Tibial artery (tissue), 4 donors: Measurements from ENCODE around the gene PGK2.

Experiments
- DNase-seq, 2 donors: peaks; one replicate each; pipeline ENCODE4 v3.0.0-alpha.2; 2019
- H3K27ac ChIP-seq, 2 donors: fragments of 200-600 bp; sonication (generic) in 1 of 2; 1 replicate in 1 of 2; 2 replicates in 1 of 2; pipeline ENCODE4 v1.5.1; 2018 to 2019; ENCODE audit warnings: mild to moderate bottlenecking in 1 of 2
- H3K27me3 ChIP-seq, 2 donors: fragments of 200-600 bp; sonication (generic) in 1 of 2; one replicate each; pipeline versions ENCODE4 v1.5.1 to v1.6.0; 2016 to 2019
- H3K36me3 ChIP-seq, 3 donors: fragments of 200-600 bp; sonication (generic) in 2 of 3; one replicate each; pipeline ENCODE4 v1.5.1; 2016 to 2019; ENCODE audit warnings: mild to moderate bottlenecking in 2 of 3
- H3K4me1 ChIP-seq, 4 donors: fragments of 200-600 bp; sonication (generic) in 2 of 4; 1 replicate in 3 of 4; 2 replicates in 1 of 4; pipeline ENCODE4 v1.5.1; 2016 to 2019
- H3K4me3 ChIP-seq, 2 donors: fragments of 200-600 bp; sonication (generic) in 1 of 2; 1 replicate in 1 of 2; 2 replicates in 1 of 2; pipeline ENCODE4 v1.5.1; 2018 to 2019; ENCODE audit warnings: mild to moderate bottlenecking in 2 of 2
- H3K9me3 ChIP-seq, 3 donors: fragments of 200-600 bp; sonication (generic) in 1 of 3; one replicate each; pipeline ENCODE4 v1.5.1; 2016 to 2019
- CTCF ChIP-seq, 2 experiments: fragments of 200-600 bp in 1 of 2; fragments of 450-650 bp in 1 of 2; IDR thresholded peaks; one replicate each; pipeline ENCODE4 v1.5.1; 2017 to 2019; ENCODE audit warnings: antibody characterized with exemption in 2 of 2, mild to moderate bottlenecking in 1 of 2, moderate library complexity in 1 of 2
- intact Hi-C: fragments of 100-400 bp; cut with DNase I; formaldehyde crosslinking; loops from one replicate; pipeline ENCODE4 v1.15.0; 2023; ENCODE audit warnings: low total_unique reads

The PGK2 gene

GRCh38 chr6:49766762-49767161, 20.3 kb downstream of the PGK2 start:
- no peaks in the 10 kb centered on the region for H3K9me3 ChIP-seq
- no peak overlapping the region for H3K27ac ChIP-seq
- no peak for TF ChIP-seq CTCF (IDR thresholded peaks at IDR 0.05)
- intact Hi-C loops = no loop called here
- no peaks in the 10 kb centered on the region for H3K4me1 ChIP-seq
- no peak overlapping the region for H3K4me3 ChIP-seq
- DNase-seq = no peak
- no peaks in the 10 kb centered on the region for H3K36me3 ChIP-seq
- H3K27me3 ChIP-seq = no peaks in the 10 kb centered on the region

GRCh38 chr6:49764571-49765236, 22.4 kb downstream of the PGK2 start:
- no peak overlapping the region for H3K27ac ChIP-seq
- H3K9me3 ChIP-seq = no peaks in the 10 kb centered on the region
- no peak for TF ChIP-seq CTCF (IDR thresholded peaks at IDR 0.05)
- no peaks in the 10 kb centered on the region for H3K4me1 ChIP-seq
- no peak overlapping the region for H3K4me3 ChIP-seq
- intact Hi-C loops = no loop called here
- no peaks in the 10 kb centered on the region for H3K36me3 ChIP-seq
- H3K27me3 ChIP-seq = no peaks in the 10 kb centered on the region
- DNase-seq = no peak

- H3K4me3 ChIP-seq = no peak within 1 kb of the TSS
Observed at GRCh38 chr6:49744259-49744658, 42.8 kb downstream of the PGK2 start, which contains the start of gene CRISP3. CRISP3 (minus strand) TSS chr6:49744388; CDS start chr6:49744367, 21 bp downstream.

GRCh38 chr6:49743429-49743828, 43.7 kb downstream of the PGK2 start:
- intact Hi-C loops = no loop called here
- no peak overlapping the region for H3K4me3 ChIP-seq
- no peak overlapping the region for H3K27ac ChIP-seq
- TF ChIP-seq CTCF (IDR thresholded peaks at IDR 0.05) = no peak
- no peaks in the 10 kb centered on the region for H3K4me1 ChIP-seq
- H3K27me3 ChIP-seq = no peaks in the 10 kb centered on the region
- no peak for DNase-seq
- no peaks in the 10 kb centered on the region for H3K36me3 ChIP-seq
- no peaks in the 10 kb centered on the region for H3K9me3 ChIP-seq

More at GRCh38 chr6:49744259-49744658, 42.8 kb downstream of the PGK2 start, which contains the start of gene CRISP3:
- Histone ChIP-seq H3K9me3 (no peaks in the 10 kb centered on the region), H3K4me1 (no peaks in the 10 kb centered on the region), H3K36me3 (no peaks in the 10 kb centered on the region), H3K27me3 (no peaks in the 10 kb centered on the region), H3K27ac (no peak within 1 kb of the TSS)
- intact Hi-C loops = no loop called here
- DNase-seq = no peak
- TF ChIP-seq CTCF (IDR thresholded peaks at IDR 0.05) = no peak

GRCh38 chr6:49739423-49739822, 47.7 kb downstream of the PGK2 start:
- H3K4me3 ChIP-seq = no peak overlapping the region
- intact Hi-C loops = no loop called here
- H3K9me3 ChIP-seq = no peaks in the 10 kb centered on the region
- H3K36me3 ChIP-seq = no peaks in the 10 kb centered on the region
- no peaks in the 10 kb centered on the region for H3K4me1 ChIP-seq
- TF ChIP-seq CTCF (IDR thresholded peaks at IDR 0.05) = no peak
- DNase-seq = no peak
- no peak overlapping the region for H3K27ac ChIP-seq
- no peaks in the 10 kb centered on the region for H3K27me3 ChIP-seq
